H1 (cell line): Measurements from ENCODE around the gene PGBD5. TPM values are rescaled to one million over a fixed set of nuclear protein-coding genes. Genes with fewer than 3 reads are reported as not detected.

Experiments used
- CBX8 ChIP-seq: fragments of 300-800, 300-1000 bp; sonication (generic); IDR thresholded peaks from 2 replicates; pipeline ENCODE4 v1.7.1; 2016; ENCODE audit warnings: low read depth, low read length, borderline replicate concordance
- CHD2 ChIP-seq: IDR thresholded peaks from 2 replicates; pipeline ENCODE4 v1.6.1; 2012; ENCODE audit warnings: low read length, improper control_type of control experiment
- EP300 ChIP-seq, 2 experiments: IDR thresholded peaks; 1 replicate in 1 of 2; 2 replicates in 1 of 2; pipeline ENCODE4 v1.6.1; 2011 to 2012; ENCODE audit warnings: low read depth in 2 of 2, low read length in 2 of 2, mild to moderate bottlenecking in 2 of 2, borderline replicate concordance in 1 of 2, inconsistent platforms in 1 of 2, moderate library complexity in 1 of 2
- EZH2 ChIP-seq: fragments of 200-600 bp; sonication (generic); IDR thresholded peaks from 2 replicates; pipeline ENCODE4 v1.7.1; 2012; ENCODE audit warnings: low read depth, mild to moderate bottlenecking, moderate library complexity, low read length, inconsistent platforms; ENCODE audit not compliant: severe bottlenecking
- FOSL1 ChIP-seq: IDR thresholded peaks from 2 replicates; pipeline ENCODE4 v1.6.1; 2011; ENCODE audit warnings: mild to moderate bottlenecking, low read depth, low read length, moderate library complexity; ENCODE audit not compliant: insufficient read depth
- HDAC6 ChIP-seq: IDR thresholded peaks from one replicate; pipeline ENCODE4 v1.7.1; 2012; ENCODE audit warnings: low read depth, mild to moderate bottlenecking, inconsistent platforms, low read length, moderate library complexity
- JUN ChIP-seq: IDR thresholded peaks from 2 replicates; pipeline ENCODE4 v1.6.1; 2011; ENCODE audit warnings: low read depth, mild to moderate bottlenecking, improper control_type of control experiment, low read length
- POLR2AphosphoS5 ChIP-seq: IDR thresholded peaks from 2 replicates; pipeline ENCODE4 v1.6.1; 2011; ENCODE audit warnings: low read depth, low read length
- RFX5 ChIP-seq: IDR thresholded peaks from 2 replicates; pipeline ENCODE4 v1.6.1; 2011; ENCODE audit warnings: low read depth, low read length, improper control_type of control experiment, borderline replicate concordance
- SP1 ChIP-seq: IDR thresholded peaks from 2 replicates; pipeline ENCODE4 v1.6.1; 2011; ENCODE audit warnings: low read depth, low read length
- SP2 ChIP-seq: IDR thresholded peaks from 2 replicates; pipeline ENCODE4 v1.6.1; 2012; ENCODE audit warnings: mild to moderate bottlenecking, low read length, inconsistent platforms
- SUZ12 ChIP-seq: fragments of 200-600 bp; sonication (generic); IDR thresholded peaks from 2 replicates; pipeline ENCODE4 v1.6.1; 2012; ENCODE audit warnings: mild to moderate bottlenecking, inconsistent platforms, low read length, moderate library complexity, mixed read lengths
- polyA plus RNA-seq, 7 experiments: library from polyadenylated mRNA; depleted of rRNA in 3 of 7; stranded (reverse) in 5 of 7; unstranded in 2 of 7; fragments of >200 nt in 5 of 7; fragments of 200-250 nt in 2 of 7; gene quantifications; 1 replicate in 5 of 7; 2 replicates in 1 of 7; 4 replicates in 1 of 7; pipeline versions ENCODE4 v1.2.1 to v1.2.3, GENCODE V29; 2011 to 2013; ENCODE audit warnings: missing spikeins in 2 of 7, mixed read lengths in 2 of 7
- total RNA-seq: library from RNA; stranded (reverse); fragmentation: NEBNext Ultra II Directional; extraction: Animal tissue kit (Norgen Biotek cat#: 25700); gene quantifications from 2 replicates; pipeline ENCODE4 v1.2.1, GENCODE V29; 2021
- TF ChIP-seq, protein P1 (sequence below): fragments of 300-600 bp; sonication (generic); IDR thresholded peaks from 2 replicates; pipeline ENCODE4 v1.7.1; 2012; ENCODE audit warnings: low read length, moderate library complexity, mild to moderate bottlenecking, inconsistent platforms; ENCODE audit not compliant: insufficient replicate concordance

Gene PGBD5
- total and polyA plus RNA-seq, 2 of the 8 experiments (the other 6 are each of a cell fraction or from before 2014, with no cell fraction given), result 16.3 to 18.4 TPM

DNA sequence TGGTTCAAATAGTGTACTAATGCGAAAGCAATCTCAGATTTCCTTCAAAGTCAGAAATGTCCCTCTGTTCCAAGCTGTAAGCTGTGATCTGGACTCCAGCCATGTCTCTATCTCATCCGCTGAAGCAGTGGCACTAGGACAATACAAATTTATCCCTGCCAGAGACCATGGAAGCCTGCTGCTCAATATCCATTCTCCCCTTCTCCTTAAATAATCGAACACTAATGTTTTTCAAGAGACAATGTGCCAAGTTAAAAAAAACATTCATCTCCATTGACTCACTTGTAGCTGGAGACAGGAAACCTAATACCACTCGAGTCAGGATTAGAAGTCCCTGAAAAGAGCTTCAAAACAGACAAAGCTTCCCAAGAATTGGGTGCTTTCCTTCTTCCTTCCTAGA, 38.5 kb upstream of the PGBD5 start (continued):
- TF ChIP-seq, protein P1, sequence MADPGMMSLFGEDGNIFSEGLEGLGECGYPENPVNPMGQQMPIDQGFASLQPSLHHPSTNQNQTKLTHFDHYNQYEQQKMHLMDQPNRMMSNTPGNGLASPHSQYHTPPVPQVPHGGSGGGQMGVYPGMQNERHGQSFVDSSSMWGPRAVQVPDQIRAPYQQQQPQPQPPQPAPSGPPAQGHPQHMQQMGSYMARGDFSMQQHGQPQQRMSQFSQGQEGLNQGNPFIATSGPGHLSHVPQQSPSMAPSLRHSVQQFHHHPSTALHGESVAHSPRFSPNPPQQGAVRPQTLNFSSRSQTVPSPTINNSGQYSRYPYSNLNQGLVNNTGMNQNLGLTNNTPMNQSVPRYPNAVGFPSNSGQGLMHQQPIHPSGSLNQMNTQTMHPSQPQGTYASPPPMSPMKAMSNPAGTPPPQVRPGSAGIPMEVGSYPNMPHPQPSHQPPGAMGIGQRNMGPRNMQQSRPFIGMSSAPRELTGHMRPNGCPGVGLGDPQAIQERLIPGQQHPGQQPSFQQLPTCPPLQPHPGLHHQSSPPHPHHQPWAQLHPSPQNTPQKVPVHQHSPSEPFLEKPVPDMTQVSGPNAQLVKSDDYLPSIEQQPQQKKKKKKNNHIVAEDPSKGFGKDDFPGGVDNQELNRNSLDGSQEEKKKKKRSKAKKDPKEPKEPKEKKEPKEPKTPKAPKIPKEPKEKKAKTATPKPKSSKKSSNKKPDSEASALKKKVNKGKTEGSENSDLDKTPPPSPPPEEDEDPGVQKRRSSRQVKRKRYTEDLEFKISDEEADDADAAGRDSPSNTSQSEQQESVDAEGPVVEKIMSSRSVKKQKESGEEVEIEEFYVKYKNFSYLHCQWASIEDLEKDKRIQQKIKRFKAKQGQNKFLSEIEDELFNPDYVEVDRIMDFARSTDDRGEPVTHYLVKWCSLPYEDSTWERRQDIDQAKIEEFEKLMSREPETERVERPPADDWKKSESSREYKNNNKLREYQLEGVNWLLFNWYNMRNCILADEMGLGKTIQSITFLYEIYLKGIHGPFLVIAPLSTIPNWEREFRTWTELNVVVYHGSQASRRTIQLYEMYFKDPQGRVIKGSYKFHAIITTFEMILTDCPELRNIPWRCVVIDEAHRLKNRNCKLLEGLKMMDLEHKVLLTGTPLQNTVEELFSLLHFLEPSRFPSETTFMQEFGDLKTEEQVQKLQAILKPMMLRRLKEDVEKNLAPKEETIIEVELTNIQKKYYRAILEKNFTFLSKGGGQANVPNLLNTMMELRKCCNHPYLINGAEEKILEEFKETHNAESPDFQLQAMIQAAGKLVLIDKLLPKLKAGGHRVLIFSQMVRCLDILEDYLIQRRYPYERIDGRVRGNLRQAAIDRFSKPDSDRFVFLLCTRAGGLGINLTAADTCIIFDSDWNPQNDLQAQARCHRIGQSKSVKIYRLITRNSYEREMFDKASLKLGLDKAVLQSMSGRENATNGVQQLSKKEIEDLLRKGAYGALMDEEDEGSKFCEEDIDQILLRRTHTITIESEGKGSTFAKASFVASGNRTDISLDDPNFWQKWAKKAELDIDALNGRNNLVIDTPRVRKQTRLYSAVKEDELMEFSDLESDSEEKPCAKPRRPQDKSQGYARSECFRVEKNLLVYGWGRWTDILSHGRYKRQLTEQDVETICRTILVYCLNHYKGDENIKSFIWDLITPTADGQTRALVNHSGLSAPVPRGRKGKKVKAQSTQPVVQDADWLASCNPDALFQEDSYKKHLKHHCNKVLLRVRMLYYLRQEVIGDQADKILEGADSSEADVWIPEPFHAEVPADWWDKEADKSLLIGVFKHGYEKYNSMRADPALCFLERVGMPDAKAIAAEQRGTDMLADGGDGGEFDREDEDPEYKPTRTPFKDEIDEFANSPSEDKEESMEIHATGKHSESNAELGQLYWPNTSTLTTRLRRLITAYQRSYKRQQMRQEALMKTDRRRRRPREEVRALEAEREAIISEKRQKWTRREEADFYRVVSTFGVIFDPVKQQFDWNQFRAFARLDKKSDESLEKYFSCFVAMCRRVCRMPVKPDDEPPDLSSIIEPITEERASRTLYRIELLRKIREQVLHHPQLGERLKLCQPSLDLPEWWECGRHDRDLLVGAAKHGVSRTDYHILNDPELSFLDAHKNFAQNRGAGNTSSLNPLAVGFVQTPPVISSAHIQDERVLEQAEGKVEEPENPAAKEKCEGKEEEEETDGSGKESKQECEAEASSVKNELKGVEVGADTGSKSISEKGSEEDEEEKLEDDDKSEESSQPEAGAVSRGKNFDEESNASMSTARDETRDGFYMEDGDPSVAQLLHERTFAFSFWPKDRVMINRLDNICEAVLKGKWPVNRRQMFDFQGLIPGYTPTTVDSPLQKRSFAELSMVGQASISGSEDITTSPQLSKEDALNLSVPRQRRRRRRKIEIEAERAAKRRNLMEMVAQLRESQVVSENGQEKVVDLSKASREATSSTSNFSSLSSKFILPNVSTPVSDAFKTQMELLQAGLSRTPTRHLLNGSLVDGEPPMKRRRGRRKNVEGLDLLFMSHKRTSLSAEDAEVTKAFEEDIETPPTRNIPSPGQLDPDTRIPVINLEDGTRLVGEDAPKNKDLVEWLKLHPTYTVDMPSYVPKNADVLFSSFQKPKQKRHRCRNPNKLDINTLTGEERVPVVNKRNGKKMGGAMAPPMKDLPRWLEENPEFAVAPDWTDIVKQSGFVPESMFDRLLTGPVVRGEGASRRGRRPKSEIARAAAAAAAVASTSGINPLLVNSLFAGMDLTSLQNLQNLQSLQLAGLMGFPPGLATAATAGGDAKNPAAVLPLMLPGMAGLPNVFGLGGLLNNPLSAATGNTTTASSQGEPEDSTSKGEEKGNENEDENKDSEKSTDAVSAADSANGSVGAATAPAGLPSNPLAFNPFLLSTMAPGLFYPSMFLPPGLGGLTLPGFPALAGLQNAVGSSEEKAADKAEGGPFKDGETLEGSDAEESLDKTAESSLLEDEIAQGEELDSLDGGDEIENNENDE, result no peak
- TF ChIP-seq HDAC6, result no peak
- TF ChIP-seq CBX8, result no peak
- no peak for TF ChIP-seq SP2
- TF ChIP-seq POLR2AphosphoS5, result no peak
- no peak for TF ChIP-seq EP300 (IDR thresholded peaks at IDR 0.05; ENCODE audit: borderline replicate concordance in 1 of 2, low read depth in 2 of 2, low read length in 2 of 2)
- TF ChIP-seq SUZ12, result no peak
- TF ChIP-seq SP1, result no peak
- TF ChIP-seq CHD2, result no peak
- TF ChIP-seq EZH2, result no peak
- TF ChIP-seq FOSL1, result no peak
- TF ChIP-seq RFX5, result no peak
- no peak for TF ChIP-seq JUN
